Psoas muscle (tissue), 8 donors: ENCODE results near the gene IL23R. TPM values are rescaled to one million over a fixed set of nuclear protein-coding genes. Genes with fewer than 3 reads are reported as not detected.
"Not testable (repeated sequence)": the region's sequence is repeated elsewhere in the genome, so short reads cannot be mapped to it uniquely, and the experiment has no call there.

Experiments used
- ATAC-seq, 4 donors: fragments of 200-7000 bp; cut with Tn5 transposase; one replicate each; pipeline ENCODE4 v1.9.1; 2020; ENCODE audit warnings: moderate library complexity in 3 of 4, mild to moderate bottlenecking in 2 of 4
- DNase-seq, 2 donors: peaks; one replicate each; pipeline ENCODE4 v3.0.0-alpha.2; 2020
- H3K27ac ChIP-seq: fragments of 200-600 bp; one replicate; pipeline ENCODE4 v1.8.0; 2022
- H3K27me3 ChIP-seq, 3 donors: fragments of 200-600 bp in 1 of 3; one replicate each; pipeline versions ENCODE4 v1.6.1 to v1.8.0; 2013 to 2022; ENCODE audit warnings: low read length in 2 of 3, mild to moderate bottlenecking in 2 of 3, moderate library complexity in 1 of 3; ENCODE audit not compliant: insufficient read depth in 3 of 3
- H3K36me3 ChIP-seq, 2 donors: fragments of 200-600 bp in 1 of 2; one replicate each; pipeline versions ENCODE4 v1.6.1 to v1.8.0; 2013 to 2022; ENCODE audit warnings: low read depth in 1 of 2, mild to moderate bottlenecking in 1 of 2, moderate library complexity in 1 of 2; ENCODE audit not compliant: insufficient read depth in 1 of 2
- H3K4me1 ChIP-seq: fragments of 200-600 bp; one replicate; pipeline ENCODE4 v1.8.0; 2022
- H3K4me3 ChIP-seq: fragments of 200-600 bp; one replicate; pipeline ENCODE4 v1.8.0; 2022; ENCODE audit warnings: mild to moderate bottlenecking
- H3K9me3 ChIP-seq: fragments of 200-600 bp; one replicate; pipeline ENCODE4 v1.8.0; 2022
- WGBS, 3 donors: extraction: QIAGEN DNeasy Blood & Tissue Kit; methylation state at CpG; one replicate each; pipeline versions ENCODE4 v1.1.6 to v1.1.7; 2013; 5-methylcytosine and 5-hydroxymethylcytosine counted together
- intact Hi-C, 2 donors: fragments of 100-400 bp; cut with DNase I; formaldehyde crosslinking; loops; one replicate each; pipeline versions ENCODE4 v1.11.0 to v1.14.2; 2022
- polyA plus RNA-seq, 3 donors: library from polyadenylated mRNA; stranded (reverse); fragments of 200-250 nt; gene quantifications; one replicate each; pipeline ENCODE4 v1.2.3, GENCODE V29; 2013
- total RNA-seq, 4 donors: library from RNA; stranded (reverse); fragmentation: NEBNext Ultra II Directional in 2 of 4; extraction: Animal tissue kit (Norgen Biotek cat#: 25700) in 2 of 4; gene quantifications; one replicate each; pipeline versions ENCODE4 v1.2.1 to v1.2.4, GENCODE V29; 2021 to 2023
- TF ChIP-seq, protein P1 (sequence below): fragments of 200-600 bp; IDR thresholded peaks from one replicate; pipeline ENCODE4 v1.8.0; 2022; ENCODE audit warnings: antibody characterized with exemption
- donor health status: healthy with polysubstance abuse.
- donor health status: DM: no; HTN: no; CAD: no; lungs with moderate emphysema.
- donor health status: Bipolar disorder and iron deficiency.
- donor health status: healthy.
- donor health status: DM: yes; HTN: yes; CAD: no.
- donor health status: DM: no; HTN: no; CAD: no.
- donor health status: DM: no; HTN: no; CAD: no.
- donor health status: DM: yes; HTN: yes; CAD: no.

Gene IL23R
- total and polyA plus RNA-seq, 7 donors: not detected

DNA sequence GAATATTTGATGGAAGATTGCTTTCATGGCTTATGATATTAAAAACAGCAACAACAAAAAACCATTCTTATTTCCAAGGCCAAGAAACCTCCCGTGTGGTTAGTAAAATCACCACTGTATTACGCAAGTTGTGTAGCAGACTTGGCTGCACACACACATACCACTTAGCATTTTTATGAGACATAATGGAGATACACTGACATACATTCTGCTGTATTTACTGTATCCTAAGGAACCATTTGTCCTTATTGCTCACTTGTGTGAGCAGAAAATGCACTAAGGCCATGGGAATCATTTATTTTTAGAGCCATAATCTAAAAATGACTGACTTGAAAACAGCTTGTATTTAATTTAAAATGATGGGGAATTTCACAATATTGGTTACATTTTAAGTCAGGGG is 30.9 kb upstream of the IL23R start:
- no peaks in the 10 kb centered on the region for H3K9me3 ChIP-seq
- WGBS, 3 donors: 49 to 61% (median 59%) methylated on average over 2 of the region's 2 CpGs
- no peaks in the 10 kb centered on the region for H3K27me3 ChIP-seq
- no peak for DNase-seq
- no peak overlapping the region for H3K4me3 ChIP-seq
- H3K36me3 ChIP-seq: no peaks in the 10 kb centered on the region
- H3K4me1 ChIP-seq: no peaks in the 10 kb centered on the region
- ATAC-seq: no peak
- TF ChIP-seq, protein P1, sequence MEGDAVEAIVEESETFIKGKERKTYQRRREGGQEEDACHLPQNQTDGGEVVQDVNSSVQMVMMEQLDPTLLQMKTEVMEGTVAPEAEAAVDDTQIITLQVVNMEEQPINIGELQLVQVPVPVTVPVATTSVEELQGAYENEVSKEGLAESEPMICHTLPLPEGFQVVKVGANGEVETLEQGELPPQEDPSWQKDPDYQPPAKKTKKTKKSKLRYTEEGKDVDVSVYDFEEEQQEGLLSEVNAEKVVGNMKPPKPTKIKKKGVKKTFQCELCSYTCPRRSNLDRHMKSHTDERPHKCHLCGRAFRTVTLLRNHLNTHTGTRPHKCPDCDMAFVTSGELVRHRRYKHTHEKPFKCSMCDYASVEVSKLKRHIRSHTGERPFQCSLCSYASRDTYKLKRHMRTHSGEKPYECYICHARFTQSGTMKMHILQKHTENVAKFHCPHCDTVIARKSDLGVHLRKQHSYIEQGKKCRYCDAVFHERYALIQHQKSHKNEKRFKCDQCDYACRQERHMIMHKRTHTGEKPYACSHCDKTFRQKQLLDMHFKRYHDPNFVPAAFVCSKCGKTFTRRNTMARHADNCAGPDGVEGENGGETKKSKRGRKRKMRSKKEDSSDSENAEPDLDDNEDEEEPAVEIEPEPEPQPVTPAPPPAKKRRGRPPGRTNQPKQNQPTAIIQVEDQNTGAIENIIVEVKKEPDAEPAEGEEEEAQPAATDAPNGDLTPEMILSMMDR: no peak
- intact Hi-C loops: no loop called here
- no peak overlapping the region for H3K27ac ChIP-seq

DNA sequence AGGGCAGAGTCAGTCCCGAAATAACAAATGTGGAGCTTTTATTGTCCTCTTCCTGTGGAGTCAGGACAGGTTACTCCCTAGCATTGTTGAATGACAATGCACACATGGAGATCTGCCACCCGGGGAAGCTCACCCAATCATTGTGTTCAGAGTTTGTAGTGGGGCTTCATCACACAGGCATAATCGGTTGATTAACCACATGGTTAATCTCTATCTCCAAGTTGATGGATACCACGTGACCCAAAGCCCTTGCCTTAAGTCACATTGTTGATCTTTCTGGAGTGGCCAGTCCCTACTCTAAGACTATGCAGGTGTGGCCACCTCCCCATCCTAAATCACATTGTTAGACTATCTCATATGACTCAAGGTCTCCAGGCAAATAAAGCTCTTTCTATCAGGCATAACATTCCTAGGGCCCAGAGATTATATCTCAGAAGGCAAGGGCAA is 28.9 kb upstream of the IL23R start:
- intact Hi-C loops: no loop called here
- TF ChIP-seq, protein P1: no peak
- Histone ChIP-seq H3K27ac (no peak overlapping the region), H3K9me3 (no peaks in the 10 kb centered on the region), H3K4me3 (no peak overlapping the region), H3K4me1 (no peaks in the 10 kb centered on the region), H3K36me3 (no peaks in the 10 kb centered on the region), H3K27me3 (no peaks in the 10 kb centered on the region)
- ATAC-seq (no peak), DNase-seq (no peak)
- 47 to 58% (median 57%) methylated on average over 4 of the region's 4 CpGs for WGBS, 3 donors

DNA sequence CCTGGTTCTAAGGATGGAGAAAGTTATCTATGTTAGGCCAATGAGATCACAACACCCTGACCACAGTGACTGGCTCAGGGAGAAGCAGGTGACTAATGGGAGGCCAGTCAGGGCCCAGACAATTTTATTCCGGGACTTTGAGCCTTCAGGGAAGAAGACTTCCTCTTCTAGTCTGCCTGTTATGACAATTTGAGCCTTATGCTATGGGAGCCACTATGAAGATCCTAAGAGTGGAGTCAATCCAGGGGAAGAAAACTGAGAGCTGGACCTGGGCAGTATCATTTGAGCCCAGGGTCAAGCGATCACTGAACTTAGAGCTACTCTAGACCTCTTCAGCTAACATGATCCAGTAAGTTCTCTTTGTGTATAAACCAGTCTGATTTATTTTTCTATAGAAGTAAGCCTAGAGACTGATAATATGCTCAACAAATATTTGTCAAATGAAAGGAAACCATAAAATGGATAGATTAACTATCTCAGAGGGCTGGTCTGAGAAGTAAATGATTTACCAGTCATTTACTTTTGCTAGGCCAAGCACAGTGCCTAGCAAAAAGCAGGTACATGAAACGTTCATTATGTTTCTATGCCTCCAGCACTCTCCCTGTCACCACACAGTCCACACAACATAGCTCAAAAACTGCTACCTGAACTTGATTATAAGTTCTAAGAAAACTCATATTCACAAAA is 27.3 kb upstream of the IL23R start:
- H3K27ac ChIP-seq: no peak overlapping the region

DNA sequence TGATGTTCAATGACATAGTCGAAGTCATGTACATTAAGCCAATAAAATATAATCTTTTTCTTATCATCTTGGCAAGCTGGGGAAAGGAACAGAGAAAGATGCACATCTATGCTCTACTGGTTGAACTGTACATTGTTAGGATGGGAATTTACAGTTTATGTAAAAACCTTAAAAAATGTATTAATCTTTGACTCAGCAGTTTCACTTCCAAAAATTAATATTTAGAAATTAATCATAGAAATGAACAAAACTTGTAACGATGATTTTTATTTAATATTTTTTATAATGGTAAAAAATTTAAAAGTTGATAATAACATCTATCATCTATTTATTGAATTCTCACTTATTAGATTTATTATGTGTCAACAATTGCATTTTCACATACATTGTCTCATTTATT is 25.8 kb upstream of the IL23R start:
- 85 to 94% (median 88%) methylated on average over 2 of the region's 2 CpGs for WGBS, 3 donors
- TF ChIP-seq, protein P1: no peak
- no peak for DNase-seq
- Histone ChIP-seq H3K4me3 (no peak overlapping the region), H3K4me1 (no peaks in the 10 kb centered on the region), H3K27me3 (no peaks in the 10 kb centered on the region), H3K27ac (no peak overlapping the region), H3K9me3 (no peaks in the 10 kb centered on the region), H3K36me3 (no peaks in the 10 kb centered on the region)
- no peak for ATAC-seq
- intact Hi-C loops: no loop called here

More for the DNA sequence above, 27.3 kb upstream of the IL23R start:
- TF ChIP-seq, protein P1: no peak
- Histone ChIP-seq H3K27me3 (no peaks in the 10 kb centered on the region), H3K4me3 (no peak overlapping the region), H3K9me3 (no peaks in the 10 kb centered on the region), H3K36me3 (no peaks in the 10 kb centered on the region), H3K4me1 (no peaks in the 10 kb centered on the region)
- DNase-seq (no peak), ATAC-seq (no peak)
- intact Hi-C loops: no loop called here
- WGBS, 3 donors: 77 to 91% (median 88%) methylated on average over 3 of the region's 3 CpGs

DNA sequence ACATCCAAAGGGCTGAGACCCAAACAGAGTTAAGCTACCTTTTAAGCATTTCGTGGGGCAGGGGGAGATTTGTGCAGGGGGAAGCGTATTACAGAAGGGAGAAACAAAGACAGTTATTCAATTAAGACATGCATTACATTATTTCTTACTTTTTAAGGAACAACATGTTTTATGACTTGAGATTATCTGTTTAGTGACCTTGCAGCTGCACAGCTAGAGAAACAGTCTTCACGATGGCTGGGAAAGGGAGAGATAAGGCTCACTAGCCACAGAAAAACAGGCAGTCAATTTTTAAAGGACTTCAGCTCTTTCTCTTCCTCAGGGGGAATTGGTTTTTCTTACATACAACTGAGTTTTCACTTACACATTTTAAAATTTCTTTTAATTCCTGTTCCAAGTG is 24.4 kb upstream of the IL23R start:
- H3K4me1 ChIP-seq, intact Hi-C loops: not testable (repeated sequence)
- 55 to 60% (median 57%) methylated on average over 3 of the region's 3 CpGs for WGBS, 3 donors

More for the DNA sequence above, 24.4 kb upstream of the IL23R start:
- H3K4me3 ChIP-seq, ATAC-seq, DNase-seq, H3K27ac ChIP-seq, H3K27me3 ChIP-seq, H3K9me3 ChIP-seq, H3K36me3 ChIP-seq: not testable (repeated sequence)
